GM19035 (cell line): ENCODE measurements around the gene PARK7.
A peak's percentile ranks its signal among the peaks of the same experiment; 100 is the strongest.
"Not testable (repeated sequence)": the region's sequence is repeated elsewhere in the genome, so short reads cannot be mapped to it uniquely, and the experiment has no call there.

Experiments used
- ATAC-seq: cut with Tn5 transposase; IDR thresholded peaks from one replicate; pipeline ENCODE4 v1.9.1; 2021; ENCODE audit not compliant: unreplicated experiment

PARK7 gene

GRCh38 chr1:7942214-7942921 is 19.1 kb upstream of the PARK7 start:
- no peak for ATAC-seq

DNA sequence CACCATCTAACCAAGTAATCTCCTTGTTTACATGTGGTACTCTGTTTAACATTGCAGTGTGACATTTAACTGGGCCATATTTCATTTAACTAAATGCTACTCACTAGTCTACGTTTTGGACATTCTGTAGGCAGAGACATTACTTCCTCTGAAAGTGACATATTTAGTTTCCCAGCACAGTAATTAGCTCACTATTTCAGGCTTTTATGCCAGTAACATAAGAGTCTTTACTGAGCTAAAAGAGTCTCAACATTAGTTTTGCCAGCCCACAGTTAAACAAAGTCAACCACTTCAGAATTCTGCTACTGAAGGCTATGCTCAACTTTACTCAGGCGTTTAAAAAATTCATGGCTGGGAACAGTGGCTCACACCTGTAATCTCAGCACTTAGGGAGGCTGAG is 18.3 kb upstream of the PARK7 start:
- ATAC-seq, result no peak

GRCh38 chr1:7948960-7949359 is 12.6 kb upstream of the PARK7 start:
- ATAC-seq, result no peak

DNA sequence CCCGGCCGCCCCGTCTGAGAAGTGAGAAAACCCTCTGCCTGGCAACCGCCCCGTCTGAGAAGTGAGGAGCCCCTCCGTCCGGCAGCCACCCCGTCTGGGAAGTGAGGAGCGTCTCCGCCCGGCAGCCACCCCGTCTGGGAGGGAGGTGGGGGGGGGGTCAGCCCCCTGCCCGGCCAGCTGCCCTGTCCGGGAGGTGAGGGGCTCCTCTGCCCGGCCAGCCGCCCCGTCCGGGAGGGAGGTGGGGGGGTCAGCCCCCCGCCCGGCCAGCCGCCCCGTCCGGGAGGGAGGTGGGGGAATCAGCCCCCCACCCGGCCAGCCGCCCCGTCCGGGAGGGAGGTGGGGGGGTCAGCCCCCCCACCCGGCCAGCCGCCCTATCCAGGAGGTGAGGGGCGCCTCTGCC is 8.7 kb upstream of the PARK7 start:
- ATAC-seq, result not testable (repeated sequence)

- ATAC-seq, result peak; percentile 98
Measured at GRCh38 chr1:7953850-7954609, 7.5 kb upstream of the PARK7 start.

DNA sequence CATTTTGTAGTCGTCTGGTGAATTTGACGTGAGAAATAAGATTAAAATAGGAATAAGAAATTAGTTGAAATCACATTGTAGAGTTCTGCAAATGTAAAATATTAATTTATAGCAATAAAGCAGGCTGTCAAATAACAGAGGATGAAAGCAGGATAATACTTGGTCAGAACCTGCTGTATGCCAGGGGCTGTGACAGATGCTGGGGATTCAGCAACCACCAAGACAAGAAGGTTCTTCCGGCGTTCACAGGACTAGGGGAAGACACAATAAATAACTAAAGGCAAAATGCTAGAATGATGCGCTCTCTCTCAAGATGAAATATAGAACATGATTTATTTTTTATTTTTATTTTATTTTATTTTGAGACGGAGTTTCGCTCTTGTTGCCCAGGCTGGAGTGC is 6.8 kb upstream of the PARK7 start:
- ATAC-seq, result no peak

- ATAC-seq, result no peak
Measured at GRCh38 chr1:7956218-7957032, 5.1 kb upstream of the PARK7 start.

DNA sequence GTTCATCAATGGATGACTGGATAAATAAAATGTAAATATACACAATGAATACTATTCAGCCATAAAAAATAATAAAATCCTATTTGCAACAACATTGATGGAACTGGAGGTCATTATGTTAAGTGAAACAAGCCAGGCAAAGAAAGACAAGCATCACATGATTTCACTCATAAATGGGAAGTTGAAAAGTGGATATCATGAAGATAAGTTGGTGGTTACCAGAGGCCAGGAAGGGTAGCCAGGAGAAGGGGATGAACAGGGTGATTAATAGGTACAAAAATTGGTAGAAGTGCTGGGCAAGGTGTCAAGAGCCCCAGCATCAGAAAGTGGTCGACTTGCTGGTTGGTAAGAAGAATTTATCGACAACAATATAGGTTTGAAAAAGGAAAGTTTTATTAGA is 1.3 kb upstream of the PARK7 start:
- no peak for ATAC-seq

GRCh38 chr1:7960867-7961215 is 670 bp upstream of the PARK7 start:
- no peak for ATAC-seq

DNA sequence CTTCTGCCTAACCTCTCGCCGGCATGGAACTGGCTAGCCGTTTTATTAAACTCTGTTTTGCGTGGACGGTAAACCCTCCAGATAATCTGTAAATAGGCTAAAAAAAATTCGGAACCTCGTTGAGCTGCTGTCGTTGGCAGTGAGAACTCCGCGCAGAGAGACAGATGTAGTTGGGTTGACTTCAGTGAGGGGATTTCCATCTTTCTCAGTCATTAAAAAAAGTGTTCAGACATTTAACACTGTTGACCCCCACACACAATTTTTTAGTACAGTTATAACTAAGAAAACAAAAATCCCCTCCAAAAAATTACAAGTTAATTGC is 464 bp downstream of the PARK7 start:
- ATAC-seq, result peak; percentile 18

DNA sequence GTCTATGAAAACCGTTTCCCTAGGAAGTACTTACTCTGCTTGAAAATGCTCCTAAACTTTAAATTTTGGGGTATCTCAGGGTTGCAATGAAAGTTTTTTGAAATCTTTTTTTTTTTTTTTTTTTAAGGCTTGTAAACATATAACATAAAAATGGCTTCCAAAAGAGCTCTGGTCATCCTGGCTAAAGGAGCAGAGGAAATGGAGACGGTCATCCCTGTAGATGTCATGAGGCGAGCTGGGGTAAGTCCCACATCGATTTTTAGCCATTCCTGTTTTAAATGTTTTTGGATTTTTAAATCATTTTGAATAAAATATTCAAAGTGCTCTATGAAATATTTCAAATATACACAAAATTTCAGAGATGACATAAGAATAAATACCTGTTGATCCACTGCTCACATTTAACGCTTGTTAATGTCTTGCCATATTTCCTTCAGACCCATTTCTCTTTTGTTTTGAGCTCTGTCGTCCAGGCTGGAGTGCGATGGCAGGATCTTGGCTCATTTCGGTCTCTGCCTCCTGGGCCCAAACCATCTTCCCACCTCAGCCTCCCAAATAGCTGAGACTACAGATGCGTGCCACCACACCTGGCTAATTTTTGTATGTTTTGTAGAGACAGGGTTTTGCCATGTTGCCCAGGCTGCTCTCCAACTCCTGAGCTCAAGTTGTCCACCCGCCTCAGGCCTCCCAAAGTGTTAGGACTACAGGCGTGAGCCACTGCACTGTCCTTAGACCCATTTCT is 1.3 kb downstream of the PARK7 start:
- ATAC-seq, result no peak

DNA sequence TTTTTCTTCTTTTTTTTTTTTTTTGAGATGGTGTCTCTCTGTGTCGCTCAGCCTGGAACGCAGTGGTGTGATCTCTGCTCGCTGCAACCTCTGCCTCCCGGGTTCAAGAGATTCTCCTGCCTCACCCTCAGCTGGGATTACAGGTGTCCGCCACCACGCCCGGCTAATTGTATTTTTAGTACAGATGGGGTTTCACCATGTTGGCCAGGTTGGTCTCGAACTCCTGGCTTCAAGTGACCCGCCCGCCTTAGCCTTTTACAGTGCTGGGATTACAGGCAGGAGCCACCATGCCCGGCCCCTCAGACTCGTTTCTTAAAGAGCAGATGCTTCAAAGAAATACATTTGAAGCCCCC is 1.8 kb downstream of the PARK7 start:
- ATAC-seq, result not testable (repeated sequence)

DNA sequence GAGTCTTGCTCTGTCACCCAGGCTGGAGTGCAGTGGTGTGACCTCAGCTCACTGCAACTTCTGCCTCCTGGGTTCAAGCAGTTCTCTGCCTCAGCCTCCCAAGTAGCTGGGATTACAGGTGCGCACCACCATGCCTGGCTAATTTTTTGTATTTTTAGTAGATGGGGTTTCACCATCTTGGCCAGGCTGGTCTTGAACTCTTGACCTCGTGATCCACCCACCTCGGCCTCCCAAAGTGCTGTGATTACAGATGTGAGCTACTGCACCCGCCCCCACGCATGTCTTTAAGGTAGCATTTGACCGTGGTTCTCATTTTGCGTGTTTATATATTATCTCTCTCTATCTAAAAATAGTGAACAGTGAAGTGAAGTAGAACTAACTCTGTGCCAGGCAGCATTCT is 2.3 kb downstream of the PARK7 start:
- not testable (repeated sequence) for ATAC-seq

GRCh38 chr1:7964476-7964875 is 3.0 kb downstream of the PARK7 start:
- ATAC-seq, result no peak

DNA sequence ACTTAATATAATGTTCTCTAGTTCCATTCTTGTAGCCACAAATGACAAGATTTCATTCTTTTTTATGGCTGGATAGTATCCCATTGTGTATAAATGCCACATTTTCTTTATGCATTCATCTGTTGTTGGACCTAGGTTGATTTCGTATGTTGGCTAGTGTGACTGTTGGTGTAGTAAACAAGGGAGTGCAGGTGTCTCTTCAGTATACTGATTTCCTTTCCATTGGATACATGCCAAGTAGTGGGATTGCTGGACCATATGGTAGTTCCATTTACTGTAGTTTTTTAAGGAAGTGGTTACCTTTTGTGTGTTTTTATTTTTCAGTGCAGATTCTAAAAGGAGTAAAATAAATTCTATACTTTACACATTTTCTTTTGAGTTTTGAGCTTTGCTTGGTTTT is 5.7 kb downstream of the PARK7 start:
- ATAC-seq, result no peak

DNA sequence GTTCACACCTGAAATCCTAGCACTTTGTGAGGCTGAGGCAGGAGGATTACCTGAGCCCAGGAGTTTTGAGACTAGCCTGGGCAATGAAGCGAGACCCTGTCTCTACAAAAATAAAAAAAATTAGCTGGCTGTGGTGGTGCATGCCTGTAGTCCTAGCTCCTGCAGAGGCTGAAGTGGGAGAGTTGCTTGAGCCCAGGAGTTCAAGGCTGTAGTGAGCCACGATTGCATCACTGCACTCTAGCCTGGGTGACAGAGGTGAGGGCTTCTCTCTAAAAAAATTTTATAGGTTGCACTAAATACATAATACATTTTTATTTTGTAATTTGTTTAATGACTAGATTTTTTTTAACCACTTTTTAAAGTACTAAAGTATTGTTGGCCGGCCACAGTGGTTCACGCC is 6.1 kb downstream of the PARK7 start:
- ATAC-seq, result no peak

GRCh38 chr1:7970246-7970645 is 8.7 kb downstream of the PARK7 start:
- no peak for ATAC-seq

DNA sequence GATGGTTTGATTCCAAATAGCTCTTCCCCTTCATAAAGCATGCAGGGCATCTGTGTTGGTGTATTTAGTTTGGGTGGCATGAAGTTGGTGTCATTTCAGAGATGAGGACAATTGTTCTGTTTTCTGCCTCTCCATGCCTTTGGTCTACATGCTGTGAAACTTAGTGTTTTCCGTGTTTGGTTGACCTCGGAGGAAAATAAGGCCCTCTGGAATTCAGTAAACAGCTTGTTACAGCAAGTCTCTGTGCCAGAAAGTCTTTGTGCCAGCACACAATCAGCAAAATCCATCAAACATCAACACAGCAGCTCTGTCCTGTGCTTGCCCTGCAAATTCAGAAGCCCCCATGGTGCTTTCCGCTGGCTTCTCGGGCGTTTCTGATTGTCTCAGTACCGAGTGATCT is 9.5 kb downstream of the PARK7 start:
- ATAC-seq, result no peak

GRCh38 chr1:7972285-7972684 is 10.8 kb downstream of the PARK7 start:
- no peak for ATAC-seq

DNA sequence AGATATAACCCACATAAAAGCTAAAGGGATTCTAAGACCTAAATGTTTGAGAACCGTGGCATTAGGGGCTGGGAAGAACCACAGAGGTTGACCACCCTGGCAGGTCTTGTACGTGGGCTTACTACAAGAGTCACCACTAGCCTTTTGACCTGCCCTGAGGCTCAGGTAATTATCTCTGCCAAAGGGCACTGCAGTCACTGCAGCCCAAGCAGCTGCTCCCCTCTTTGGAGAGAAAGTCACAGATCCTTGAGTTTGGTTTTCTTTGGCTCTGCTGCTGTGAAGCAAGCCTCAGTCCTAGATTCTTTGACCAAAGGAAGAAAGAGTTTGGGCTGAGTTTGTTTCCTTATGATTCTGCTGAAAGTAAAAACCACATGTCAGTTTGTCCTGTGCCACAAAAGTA is 11.6 kb downstream of the PARK7 start:
- ATAC-seq, result no peak

DNA sequence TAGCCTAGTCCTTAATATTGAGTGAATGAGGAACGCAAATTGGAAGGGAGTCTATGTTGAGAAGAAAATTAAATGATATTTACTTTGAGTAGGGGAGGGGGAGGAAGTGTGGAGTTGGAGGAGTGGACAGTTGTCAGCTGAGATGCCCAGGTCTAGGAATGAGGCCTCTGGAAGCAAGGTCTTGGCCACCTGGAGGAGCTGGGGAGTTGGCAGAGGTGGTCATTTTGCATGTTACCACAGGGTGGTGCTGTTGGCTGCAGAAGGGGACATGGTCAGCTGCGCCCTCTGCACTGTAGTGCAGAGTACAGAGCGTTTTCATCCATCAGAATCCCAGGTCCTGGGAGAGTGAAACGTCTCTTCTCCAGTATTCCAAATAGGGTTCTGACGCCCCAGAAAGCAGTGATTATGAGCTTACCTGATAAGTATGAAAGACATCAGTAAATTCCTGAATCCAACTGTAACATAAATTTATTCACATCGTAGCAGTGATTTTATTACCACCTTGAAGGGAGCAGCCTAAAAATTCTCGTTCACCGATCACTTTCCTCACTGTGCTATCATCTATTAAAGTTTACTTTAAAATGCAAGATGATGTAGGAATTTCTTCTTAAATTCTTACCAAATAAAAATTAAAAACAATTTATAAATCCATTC is 13.8 kb downstream of the PARK7 start:
- no peak for ATAC-seq
